Neuron (in vitro differentiated cells): ENCODE data around the gene UGT1A8.
"Not testable (repeated sequence)": the region's sequence is repeated elsewhere in the genome, so short reads cannot be mapped to it uniquely, and the experiment has no call there.

Experiments used
- H2AFZ ChIP-seq: one replicate; pipeline ENCODE4 v1.6.1; 2013; ENCODE audit warnings: low read depth, mild to moderate bottlenecking, inconsistent platforms, low read length, moderate library complexity
- H3K27me3 ChIP-seq: one replicate; pipeline ENCODE4 v1.6.1; 2013; ENCODE audit warnings: low read length; ENCODE audit not compliant: insufficient read depth
- H3K36me3 ChIP-seq: one replicate; pipeline ENCODE4 v1.6.1; 2013; ENCODE audit warnings: low read length; ENCODE audit not compliant: insufficient read depth
- H3K4me1 ChIP-seq: one replicate; pipeline ENCODE4 v1.6.1; 2013; ENCODE audit warnings: low read length; ENCODE audit not compliant: insufficient read depth
- H3K4me3 ChIP-seq: 2 replicates; pipeline ENCODE4 v1.5.1; 2013; ENCODE audit warnings: mild to moderate bottlenecking, low read length, moderate library complexity
- H3K9me3 ChIP-seq: one replicate; pipeline ENCODE4 v1.6.1; 2013; ENCODE audit warnings: low read length

Gene UGT1A8

DNA sequence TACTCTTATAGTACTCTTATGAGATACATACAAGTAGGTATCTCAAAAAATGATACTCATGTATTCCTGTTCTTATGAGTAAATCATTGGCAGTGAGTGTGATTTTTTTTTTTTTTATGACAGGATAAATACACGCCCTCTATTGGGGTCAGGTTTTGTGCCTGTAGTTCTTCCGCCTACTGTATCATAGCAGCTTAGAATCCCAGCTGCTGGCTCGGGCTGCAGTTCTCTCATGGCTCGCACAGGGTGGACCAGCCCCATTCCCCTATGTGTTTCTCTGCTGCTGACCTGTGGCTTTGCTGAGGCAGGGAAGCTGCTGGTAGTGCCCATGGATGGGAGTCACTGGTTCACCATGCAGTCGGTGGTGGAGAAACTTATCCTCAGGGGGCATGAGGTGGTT lies at the start of gene UGT1A8:
Gene UGT1A8, plus strand, starts transcription at position 158 of the 400 bp plus-strand sequence. Its CDS starts 75 bp downstream, at position 233.
- not testable (repeated sequence) for H3K27me3 ChIP-seq, H2AFZ ChIP-seq, H3K36me3 ChIP-seq, H3K4me1 ChIP-seq, H3K4me3 ChIP-seq, H3K9me3 ChIP-seq

DNA sequence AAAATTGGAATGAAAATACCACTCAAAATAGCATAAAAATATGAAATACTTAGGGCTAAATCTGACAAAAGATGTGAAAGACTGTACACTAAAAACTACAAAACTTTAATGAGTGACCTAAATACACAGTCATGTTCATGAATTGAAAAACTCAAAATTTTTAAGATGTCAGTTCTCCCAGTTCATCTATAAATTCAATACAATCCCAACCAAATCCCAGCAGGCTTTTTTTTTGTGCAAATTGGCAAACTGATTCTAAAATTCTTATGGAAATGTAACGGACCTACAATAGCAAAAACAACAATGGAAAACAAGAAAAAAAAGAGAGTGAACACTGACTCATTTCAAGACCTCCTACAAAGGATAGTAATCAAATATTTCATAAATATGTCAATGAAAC lies 46.4 kb upstream of the UGT1A8 start:
- peaks cover 2% of the 10 kb centered on the region for H3K4me1 ChIP-seq
- H3K9me3 ChIP-seq = no peaks in the 10 kb centered on the region
- H2AFZ ChIP-seq = no peak overlapping the region
- H3K27me3 ChIP-seq = no peaks in the 10 kb centered on the region
- no peaks in the 10 kb centered on the region for H3K36me3 ChIP-seq
- no peak overlapping the region for H3K4me3 ChIP-seq

- Histone ChIP-seq H3K36me3 (no peaks in the 10 kb centered on the region), H3K9me3 (no peaks in the 10 kb centered on the region), H2AFZ (no peak overlapping the region), H3K4me1 (peaks cover 2% of the 10 kb centered on the region), H3K27me3 (no peaks in the 10 kb centered on the region), H3K4me3 (no peak overlapping the region)
These were observed 46.0 kb upstream of the UGT1A8 start for GRCh38 chr2:233571462-233571861.

- Histone ChIP-seq H3K4me3 (no peak overlapping the region), H3K4me1 (peaks cover 2% of the 10 kb centered on the region), H3K36me3 (no peaks in the 10 kb centered on the region), H2AFZ (no peak overlapping the region), H3K9me3 (no peaks in the 10 kb centered on the region), H3K27me3 (no peaks in the 10 kb centered on the region)
These were observed 45.0 kb upstream of the UGT1A8 start for GRCh38 chr2:233572468-233572867.

GRCh38 chr2:233577341-233577740 lies 40.1 kb upstream of the UGT1A8 start:
- H3K9me3 ChIP-seq, H3K27me3 ChIP-seq, H3K4me3 ChIP-seq, H2AFZ ChIP-seq, H3K4me1 ChIP-seq, H3K36me3 ChIP-seq: not testable (repeated sequence)

- not testable (repeated sequence) for H3K9me3 ChIP-seq, H3K4me1 ChIP-seq, H2AFZ ChIP-seq, H3K27me3 ChIP-seq, H3K4me3 ChIP-seq, H3K36me3 ChIP-seq
These were observed 34.0 kb upstream of the UGT1A8 start for GRCh38 chr2:233583217-233583965.

- no peaks in the 10 kb centered on the region for H3K4me1 ChIP-seq
- no peaks in the 10 kb centered on the region for H3K27me3 ChIP-seq
- no peak overlapping the region for H3K4me3 ChIP-seq
- H2AFZ ChIP-seq = no peak overlapping the region
- no peaks in the 10 kb centered on the region for H3K9me3 ChIP-seq
- H3K36me3 ChIP-seq = no peaks in the 10 kb centered on the region
These were observed 33.2 kb upstream of the UGT1A8 start for GRCh38 chr2:233584210-233584609.

DNA sequence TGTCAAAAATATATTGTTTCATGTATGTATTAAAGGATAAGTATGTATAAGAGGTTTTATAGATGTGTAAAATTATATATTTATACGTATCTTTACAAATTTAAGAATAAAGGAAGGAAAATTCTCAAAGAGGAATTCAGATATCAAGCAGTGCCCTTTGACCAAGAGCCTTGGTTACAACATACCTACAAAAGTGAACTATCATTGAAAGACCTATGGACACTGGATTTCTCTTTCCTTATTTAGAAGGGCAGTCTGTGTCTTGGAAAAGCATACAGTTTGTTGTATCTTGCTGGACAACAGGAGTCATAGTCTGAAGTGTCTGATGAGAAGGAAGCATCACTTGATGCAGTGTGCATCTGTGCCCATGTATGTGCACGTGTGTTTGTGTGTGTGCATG lies 29.0 kb upstream of the UGT1A8 start:
- H3K4me3 ChIP-seq = no peak overlapping the region
- H3K27me3 ChIP-seq = no peaks in the 10 kb centered on the region
- no peaks in the 10 kb centered on the region for H3K9me3 ChIP-seq
- H3K36me3 ChIP-seq = no peaks in the 10 kb centered on the region
- H2AFZ ChIP-seq = no peak overlapping the region
- H3K4me1 ChIP-seq = no peaks in the 10 kb centered on the region

GRCh38 chr2:233592706-233593105 lies 24.7 kb upstream of the UGT1A8 start:
- H2AFZ ChIP-seq, H3K36me3 ChIP-seq, H3K4me3 ChIP-seq, H3K9me3 ChIP-seq, H3K4me1 ChIP-seq, H3K27me3 ChIP-seq: not testable (repeated sequence)

DNA sequence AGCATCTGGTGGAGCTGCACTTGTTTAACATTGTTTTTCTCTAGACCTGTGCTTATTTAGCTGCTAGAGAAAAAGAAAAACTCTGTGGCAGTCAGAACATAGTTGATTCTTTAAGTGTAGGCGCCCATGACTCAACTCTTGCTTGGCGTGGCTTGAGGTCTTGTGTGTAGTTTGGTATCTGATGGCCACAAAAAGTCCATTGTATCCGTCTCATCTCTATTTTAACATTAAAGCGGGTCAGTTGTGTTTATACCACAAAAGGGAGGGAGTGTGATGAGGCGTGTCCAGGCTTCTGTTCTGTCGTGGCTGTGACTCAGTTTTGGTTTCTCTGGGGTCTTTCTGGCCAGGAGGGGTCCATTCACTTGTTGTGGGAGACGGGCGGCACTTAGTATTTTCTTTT lies 24.2 kb upstream of the UGT1A8 start:
- no peak overlapping the region for H2AFZ ChIP-seq
- no peaks in the 10 kb centered on the region for H3K27me3 ChIP-seq
- no peaks in the 10 kb centered on the region for H3K36me3 ChIP-seq
- H3K9me3 ChIP-seq = no peaks in the 10 kb centered on the region
- no peak overlapping the region for H3K4me3 ChIP-seq
- H3K4me1 ChIP-seq = no peaks in the 10 kb centered on the region

- Histone ChIP-seq H3K4me1 (no peaks in the 10 kb centered on the region), H3K36me3 (no peaks in the 10 kb centered on the region), H3K9me3 (no peaks in the 10 kb centered on the region), H3K4me3 (no peak overlapping the region), H3K27me3 (no peaks in the 10 kb centered on the region), H2AFZ (no peak overlapping the region)
These were observed 19.9 kb upstream of the UGT1A8 start for GRCh38 chr2:233597522-233597921.

DNA sequence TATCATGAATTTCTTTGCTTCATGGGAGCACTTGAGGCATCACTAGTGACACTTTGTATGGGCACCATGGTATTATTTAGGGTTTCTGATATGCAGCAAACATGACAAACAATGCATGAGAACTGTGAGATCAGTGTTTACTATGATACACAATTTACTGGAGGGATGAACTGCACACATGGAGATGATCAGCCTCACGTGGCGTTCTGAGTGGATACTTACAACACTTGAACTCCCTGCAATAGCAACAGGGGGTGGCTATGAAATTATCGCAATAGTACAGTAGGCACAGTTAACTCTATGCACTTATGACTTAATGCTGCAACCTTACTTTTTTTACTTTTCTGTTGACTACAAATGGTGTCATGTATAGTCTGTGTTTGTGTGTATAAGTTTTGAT lies 18.5 kb upstream of the UGT1A8 start:
- no peaks in the 10 kb centered on the region for H3K36me3 ChIP-seq
- H3K4me1 ChIP-seq = no peaks in the 10 kb centered on the region
- H2AFZ ChIP-seq = no peak overlapping the region
- no peak overlapping the region for H3K4me3 ChIP-seq
- H3K9me3 ChIP-seq = no peaks in the 10 kb centered on the region
- no peaks in the 10 kb centered on the region for H3K27me3 ChIP-seq

DNA sequence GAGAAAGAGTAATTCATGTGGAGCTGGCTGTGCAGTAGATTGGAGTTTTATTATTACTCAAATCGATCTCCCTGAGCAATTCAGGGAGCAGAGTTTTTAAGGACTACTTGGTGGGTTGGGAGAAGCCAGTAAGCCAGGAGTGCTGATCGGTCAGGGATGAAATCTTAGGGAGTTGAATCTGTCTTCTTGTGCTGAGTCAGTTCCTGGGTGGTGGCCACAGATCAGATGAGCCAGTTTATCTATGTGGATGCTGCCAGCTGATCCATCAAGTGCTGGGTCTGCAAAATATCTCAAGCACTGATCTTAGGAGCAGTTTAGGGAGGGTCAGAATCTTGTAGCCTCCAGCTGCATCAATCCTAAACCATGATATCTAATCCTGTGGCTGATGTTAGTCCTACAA lies 17.0 kb upstream of the UGT1A8 start:
- no peak overlapping the region for H2AFZ ChIP-seq
- no peaks in the 10 kb centered on the region for H3K9me3 ChIP-seq
- no peaks in the 10 kb centered on the region for H3K36me3 ChIP-seq
- H3K4me1 ChIP-seq = no peaks in the 10 kb centered on the region
- H3K4me3 ChIP-seq = no peak overlapping the region
- H3K27me3 ChIP-seq = no peaks in the 10 kb centered on the region

DNA sequence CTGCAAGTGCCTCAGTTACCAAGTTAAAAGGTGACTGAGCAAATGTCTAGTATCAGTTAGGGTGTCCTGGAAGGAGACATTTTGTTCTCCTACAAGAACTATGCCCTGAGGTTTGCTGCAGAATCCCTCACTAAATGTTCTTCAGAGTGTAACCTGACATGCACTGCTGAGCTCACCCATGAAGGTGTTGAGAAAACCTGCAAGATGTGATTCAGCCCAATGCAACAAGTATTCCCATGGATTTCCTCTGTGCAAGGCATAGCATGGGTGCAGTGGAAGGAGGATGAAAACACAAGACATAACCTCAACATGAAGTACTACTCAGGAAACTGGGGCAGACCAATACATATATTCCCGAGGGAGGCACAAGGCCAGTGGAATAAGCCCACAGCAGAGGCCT lies 15.4 kb upstream of the UGT1A8 start:
- no peaks in the 10 kb centered on the region for H3K36me3 ChIP-seq
- no peak overlapping the region for H2AFZ ChIP-seq
- no peak overlapping the region for H3K4me3 ChIP-seq
- H3K9me3 ChIP-seq = no peaks in the 10 kb centered on the region
- no peaks in the 10 kb centered on the region for H3K27me3 ChIP-seq
- no peaks in the 10 kb centered on the region for H3K4me1 ChIP-seq
